NCI-H2107 treated with DMSO at 0.1 percent for 48 hours (cell line): ENCODE data around the gene PDGFRB.

Experiments
- DNase-seq: peaks from one replicate; lab custom pipeline; 2025; ENCODE audit not compliant: unreplicated experiment; lab: John Stamatoyannopoulos, UW

PDGFRB gene

DNA sequence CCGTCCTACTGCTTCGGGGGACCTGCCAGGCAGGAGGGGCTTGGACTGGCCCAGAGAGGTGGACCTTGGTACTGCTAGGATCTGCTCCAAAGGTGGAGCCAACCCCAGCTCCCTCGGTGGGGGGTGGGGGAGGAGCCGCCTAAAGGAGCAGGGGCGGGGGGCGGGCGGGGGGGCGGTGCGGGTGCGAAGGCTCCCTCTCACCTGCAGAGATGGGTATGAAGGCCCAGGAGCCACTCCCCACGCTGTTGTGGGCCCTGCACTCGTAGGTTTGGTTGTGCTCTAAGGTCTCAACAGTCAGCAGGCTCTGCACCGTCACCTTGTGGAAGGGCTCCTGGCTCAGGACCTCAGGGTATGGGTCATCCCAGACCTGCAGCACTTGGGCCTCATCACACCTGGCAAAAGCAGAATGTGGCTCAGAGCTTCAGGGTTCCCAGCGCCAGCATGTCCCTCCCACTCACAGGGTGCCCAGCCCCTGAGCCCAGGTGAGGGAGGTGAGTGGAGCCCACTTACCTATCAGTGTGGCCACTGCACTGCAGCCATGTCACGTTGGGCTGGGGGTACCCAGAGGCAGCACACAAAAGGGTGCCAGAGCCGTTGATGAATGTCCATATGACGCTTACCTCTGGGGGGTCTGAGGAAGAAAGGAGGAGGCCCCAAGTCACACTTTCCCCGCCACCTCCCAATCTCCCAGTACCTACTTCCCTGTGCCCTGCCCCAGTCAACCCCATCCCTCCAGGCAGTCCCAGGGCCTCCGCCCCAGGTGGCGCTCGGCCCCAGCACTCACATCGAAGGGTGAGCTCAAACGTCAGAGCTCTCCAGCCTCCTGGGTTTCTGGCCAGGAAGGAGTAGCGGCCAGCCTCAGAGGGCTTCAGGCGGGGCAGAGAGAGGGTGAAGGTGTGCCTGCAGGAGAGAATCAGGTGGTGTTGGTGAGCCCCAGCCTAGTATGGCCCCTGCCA, 85.7 kb downstream of the PDGFRB start:
- DNase-seq: no peak

DNA sequence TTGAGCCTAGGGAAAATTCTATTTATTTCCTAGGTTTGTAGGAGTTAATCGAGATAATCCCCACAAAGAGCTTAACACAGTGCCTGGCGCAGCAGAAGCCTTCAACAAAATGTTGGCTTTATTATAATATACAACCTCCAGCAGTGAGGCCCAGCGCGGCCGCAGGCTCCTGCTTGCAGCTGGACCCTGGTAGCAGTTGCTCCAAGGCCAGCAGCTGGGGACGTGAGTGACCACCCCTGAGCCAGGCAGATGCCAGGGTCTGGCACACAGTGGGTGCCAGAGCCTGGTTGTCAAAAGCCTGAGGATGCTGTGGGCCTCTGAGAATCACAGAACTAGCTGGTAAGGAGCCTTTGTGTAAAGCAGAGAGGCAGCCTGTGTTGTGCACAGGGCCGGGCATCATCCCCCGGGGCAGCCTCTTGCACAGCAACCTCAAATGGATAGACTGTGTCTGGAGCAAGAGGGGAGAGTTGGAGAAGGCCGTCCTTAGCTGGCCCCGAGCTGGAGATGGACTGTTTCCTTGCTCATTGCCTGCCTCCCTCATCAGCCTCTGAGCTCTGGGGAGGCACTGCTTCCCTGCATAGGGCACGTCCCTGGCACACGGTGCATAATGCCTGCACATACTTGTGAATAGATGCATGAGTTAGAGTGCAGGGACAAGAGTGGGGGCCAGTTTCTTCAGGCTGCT, 86.5 kb downstream of the PDGFRB start:
- no peak for DNase-seq

DNA sequence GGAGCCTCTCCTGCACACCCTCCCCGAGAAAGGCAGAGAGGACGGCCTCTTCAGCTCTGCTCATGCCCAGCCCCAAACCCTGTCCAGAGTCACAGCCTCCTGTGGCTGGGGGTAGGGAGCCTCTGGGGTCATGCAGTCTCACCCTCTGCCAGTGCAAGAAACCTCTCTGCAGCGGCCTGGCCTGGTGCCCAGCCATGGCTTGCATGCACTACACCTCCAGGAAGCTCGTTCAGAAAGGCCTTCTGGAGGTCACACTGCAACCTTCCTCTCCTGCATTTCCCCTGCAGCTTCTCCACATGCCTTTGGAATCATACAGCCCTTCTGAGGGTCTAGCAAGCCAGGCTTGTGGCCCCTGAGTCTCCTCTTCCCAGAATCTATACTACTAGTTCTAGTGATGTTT, 87.2 kb downstream of the PDGFRB start:
- no peak for DNase-seq

DNA sequence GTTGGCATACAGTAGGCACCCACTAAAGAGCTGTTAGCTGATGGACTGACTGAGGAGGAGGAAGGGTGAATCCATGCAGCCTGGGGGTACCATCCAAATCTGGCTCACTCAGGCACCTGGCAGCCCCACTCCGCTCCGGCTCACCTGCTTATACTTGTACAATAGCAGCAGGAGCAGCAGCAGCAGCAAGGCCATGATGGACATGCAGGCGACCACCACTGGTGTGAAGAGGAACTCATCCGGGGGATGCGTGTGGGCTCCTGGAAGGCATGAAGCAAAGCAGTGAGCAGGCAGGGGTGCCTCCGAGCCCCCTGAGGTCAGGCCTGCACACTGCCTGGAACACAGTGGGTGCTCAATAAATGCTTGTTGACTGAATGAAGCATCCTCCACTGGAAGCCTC, 87.6 kb downstream of the PDGFRB start:
- DNase-seq: no peak

DNA sequence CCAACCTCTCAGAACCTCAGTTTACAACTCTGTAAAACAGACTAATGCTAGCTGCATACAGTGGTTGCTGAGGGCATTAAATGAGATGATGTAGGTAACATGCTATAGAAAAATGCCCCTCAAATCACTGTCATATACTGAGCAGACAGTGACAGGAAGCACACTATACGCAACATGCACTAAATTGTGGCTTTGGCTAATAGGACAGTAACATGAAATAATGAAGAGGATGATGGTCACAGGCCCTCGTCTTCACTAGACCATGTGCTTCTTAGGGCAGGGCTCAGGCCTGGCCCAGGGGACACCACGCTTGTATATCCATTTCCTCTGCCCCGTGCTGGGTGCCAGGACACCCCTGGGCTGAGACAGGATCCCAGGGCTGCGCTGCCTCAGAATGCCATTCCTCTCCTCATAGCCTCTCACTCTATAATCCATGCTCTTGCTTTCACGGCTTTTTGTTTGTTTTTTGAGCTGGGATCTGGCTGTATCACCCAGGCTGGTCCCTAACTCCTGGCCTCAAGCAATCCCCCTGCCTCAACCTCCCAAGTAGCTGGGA, 88.2 kb downstream of the PDGFRB start:
- DNase-seq: no peak

DNA sequence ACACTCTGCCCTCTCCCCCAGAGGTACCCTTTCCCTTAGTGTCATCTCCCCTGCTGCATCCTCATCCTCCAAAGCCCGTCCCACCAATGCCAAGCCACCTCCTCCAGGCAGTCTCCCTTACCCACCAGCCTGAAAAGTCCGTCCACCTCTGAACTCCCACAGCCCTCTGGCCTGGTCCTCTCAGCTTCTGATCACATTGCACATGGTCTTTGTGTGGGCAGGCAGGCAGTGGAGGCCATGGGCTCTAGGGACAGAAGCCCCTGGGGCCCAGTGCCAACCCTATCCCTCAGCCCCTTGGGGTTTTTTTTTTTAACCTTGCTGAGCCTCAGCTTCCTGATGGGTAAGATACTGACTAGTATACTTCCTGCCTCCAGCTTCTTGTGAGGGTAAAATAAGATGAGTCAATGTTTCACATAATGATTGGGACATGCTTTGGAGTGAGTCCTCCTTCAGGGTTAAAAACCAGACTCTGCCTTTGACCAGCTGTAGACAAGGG, 88.7 kb downstream of the PDGFRB start:
- DNase-seq: no peak

DNA sequence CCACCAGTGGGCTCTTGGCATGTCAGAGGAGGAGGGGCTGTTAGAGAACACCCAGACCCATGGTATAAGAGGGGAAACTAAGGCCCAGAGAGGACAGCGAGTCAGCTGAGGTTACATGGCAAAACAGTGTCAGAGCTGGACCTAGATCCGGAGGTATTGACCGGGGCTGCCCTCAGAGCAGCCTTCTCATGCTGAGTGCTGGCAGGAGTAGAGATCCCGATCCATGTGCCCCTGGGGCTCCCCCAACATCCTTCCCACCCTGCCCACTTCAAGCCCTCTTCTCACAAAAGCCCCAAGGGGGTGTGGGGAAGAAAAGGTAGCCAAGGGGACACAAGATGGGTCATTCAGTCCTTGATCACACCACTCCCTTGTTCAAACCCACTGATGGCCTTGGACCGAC, 89.2 kb downstream of the PDGFRB start:
- DNase-seq: no peak

DNA sequence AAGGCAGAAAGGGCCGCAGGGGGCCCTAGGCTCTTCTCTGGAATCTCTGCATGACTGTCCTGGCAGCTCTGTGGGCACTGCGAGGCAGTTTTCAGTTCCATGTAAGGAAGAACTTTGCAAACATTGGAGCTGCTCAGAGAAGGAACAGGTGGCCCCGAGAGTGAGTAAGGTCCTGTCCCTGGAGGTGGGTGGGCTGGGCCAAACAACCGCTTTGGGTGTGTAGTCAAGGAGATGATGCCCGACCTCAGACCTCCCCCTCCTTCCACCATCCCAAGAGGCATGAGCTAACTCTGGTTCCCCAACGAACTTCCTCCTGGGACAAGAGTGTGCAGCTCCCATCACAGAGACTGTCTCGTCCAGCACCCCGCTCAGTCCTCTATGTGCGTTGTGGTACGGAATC, 89.8 kb downstream of the PDGFRB start:
- no peak for DNase-seq

DNA sequence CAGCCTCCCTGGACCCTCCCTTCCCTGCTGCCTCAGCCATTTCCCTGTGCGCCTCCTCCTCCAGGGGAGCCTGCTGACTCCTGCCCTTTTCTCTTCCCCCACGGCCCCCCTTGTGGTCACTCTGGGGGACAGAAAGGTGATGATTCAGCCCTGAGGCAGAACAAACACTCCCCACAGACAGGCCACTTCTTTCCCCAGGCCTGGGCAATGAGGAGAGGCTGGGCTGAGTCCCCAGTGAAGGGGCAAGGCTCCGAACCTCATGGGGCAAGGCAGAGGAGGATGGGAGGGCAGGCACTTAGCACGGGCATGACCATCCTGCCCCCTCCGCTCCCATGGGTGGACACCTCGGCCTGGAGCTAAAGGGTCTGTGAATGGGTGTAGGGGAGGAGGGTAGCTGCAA, 90.3 kb downstream of the PDGFRB start:
- no peak for DNase-seq

DNA sequence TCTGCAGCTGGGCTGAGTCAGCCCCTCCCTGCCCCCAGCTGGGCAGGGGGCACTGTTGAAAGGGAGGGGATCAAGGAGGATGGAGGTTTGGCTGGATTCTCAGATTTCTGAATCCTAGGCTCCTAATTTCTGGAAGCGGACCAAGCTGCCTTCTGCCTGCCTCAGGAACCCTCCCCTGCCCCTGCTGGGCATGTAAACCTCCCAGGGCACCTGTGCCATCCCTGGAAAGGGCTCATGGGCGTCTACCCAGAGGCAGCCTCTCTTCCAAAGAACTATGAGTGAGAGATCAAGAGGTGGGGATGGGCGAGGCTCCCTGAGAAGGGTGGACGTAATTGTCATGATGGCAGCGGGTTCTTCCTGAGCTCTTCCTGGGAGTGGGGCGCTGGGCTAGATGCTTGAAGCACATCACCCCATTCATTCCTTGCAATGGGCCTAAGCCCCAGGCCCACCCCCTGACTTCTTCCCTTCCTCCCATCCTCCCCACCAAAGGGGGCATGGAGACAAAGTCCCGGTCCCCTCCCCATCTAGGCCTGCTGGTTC, 90.9 kb downstream of the PDGFRB start:
- DNase-seq: no peak
